GM13977 (cell line): ENCODE measurements around the gene ATF2.
A peak's percentile ranks its signal among the peaks of the same experiment; 100 is the strongest.

Experiments
- DNase-seq: peaks from one replicate; pipeline ENCODE4 v3.0.0; 2012; ENCODE audit warnings: low spot score
- CTCF ChIP-seq: IDR thresholded peaks from 2 replicates; pipeline ENCODE4 v1.5.1; 2012; ENCODE audit warnings: mild to moderate bottlenecking, control low read depth; ENCODE audit not compliant: insufficient read depth; ENCODE audit errors: extremely low read depth, missing control alignments
- in situ Hi-C: fragments of 300-500 bp; cut with MboI; formaldehyde crosslinking; loops from one replicate; pipeline ENCODE4 v1.12.0; 2022; ENCODE audit warnings: low sequenced_read_pairs, low pct_unique_long_range_greater_than_20kb, mixed read lengths, inconsistent platforms; ENCODE audit not compliant: unreplicated experiment

ATF2 gene

GRCh38 chr2:175167792-175168563 is at the start of gene ATF2:
TSS of gene ATF2 (minus strand) at chr2:175168203. CDS start at chr2:175136443, 31,760 bp downstream.
- TF ChIP-seq CTCF, result no peak
- peak; percentile 91 for DNase-seq
- in situ Hi-C loops, result no loop called here

- TF ChIP-seq CTCF, result no peak
- no peak for DNase-seq
- in situ Hi-C loops, result no loop called here
Measured at GRCh38 chr2:175207741-175208438, 39.9 kb upstream of the ATF2 start.

- no peak for TF ChIP-seq CTCF
- in situ Hi-C loops, result no loop called here
- no peak for DNase-seq
Measured at GRCh38 chr2:175206866-175207265, 38.9 kb upstream of the ATF2 start.

- no peak for DNase-seq
- in situ Hi-C loops, result no loop called here
- TF ChIP-seq CTCF, result no peak
Measured at GRCh38 chr2:175205523-175205922, 37.5 kb upstream of the ATF2 start.

GRCh38 chr2:175203621-175204496 is 35.9 kb upstream of the ATF2 start:
- TF ChIP-seq CTCF, result peak; percentile 56
- DNase-seq, result no peak
- in situ Hi-C loops, result no loop called here

GRCh38 chr2:175195012-175195411 is 27.0 kb upstream of the ATF2 start:
- TF ChIP-seq CTCF, result no peak
- in situ Hi-C loops, result no loop called here
- no peak for DNase-seq
